ENCODE measurements around the gene PHLDA2. TPM values are rescaled to one million over a fixed set of nuclear protein-coding genes. Genes with fewer than 3 reads are reported as not detected.

The PHLDA2 gene
- total and polyA plus RNA-seq, 4 donors, result 0.60 to 49.2 (median 23.0) TPM

- no peak for TF ChIP-seq CTCF (IDR thresholded peaks at IDR 0.05; ENCODE audit: control extremely low read depth, extremely low read depth)
- 83 to 91% methylated on average over 15 of the region's 15 CpGs for WGBS, 2 donors
These were observed 13.9 kb upstream of the PHLDA2 start for GRCh38 chr11:2942872-2943710.

GRCh38 chr11:2942447-2942846 is 13.2 kb upstream of the PHLDA2 start:
- Histone ChIP-seq H3K9me3 (ENCODE audit: control insufficient read depth in 4 of 4, insufficient read depth in 3 of 4, low read length in 3 of 4) (peaks cover 2 to 10% (median 3%) of the 10 kb centered on the region in 4 donors), H3K27ac (ENCODE audit: low read depth in 1 of 2, low read length in 1 of 2) (no peak overlapping the region), H3K4me3 (no peak overlapping the region), H3K27me3 (ENCODE audit: control insufficient read depth in 3 of 3, insufficient read depth in 3 of 3, low read length in 2 of 3) (no peaks in the 10 kb centered on the region), H3K36me3 (ENCODE audit: control insufficient read depth in 4 of 4, insufficient read depth in 4 of 4, low read length in 4 of 4) (peaks cover 0 to 12% (median 5%) of the 10 kb centered on the region in 4 donors), H3K9ac (ENCODE audit: insufficient read depth in 1 of 2, low read length in 2 of 2) (no peak overlapping the region), H3K4me1 (ENCODE audit: control insufficient read depth in 5 of 5, insufficient read depth in 5 of 5, low read length in 5 of 5) (peaks cover 0 to 20% (median 7%) of the 10 kb centered on the region in 5 donors)
- 57 to 65% methylated on average over 10 to 13 of the region's 13 CpGs for WGBS, 2 donors
- ATAC-seq (ENCODE audit: insufficient read depth, low FRiP score) (no peak), DNase-seq (no peak)
- TF ChIP-seq CTCF (IDR thresholded peaks at IDR 0.05; ENCODE audit: control extremely low read depth, extremely low read depth), result no peak

More at GRCh38 chr11:2942872-2943710, 13.9 kb upstream of the PHLDA2 start:
- Histone ChIP-seq H3K9ac (ENCODE audit: insufficient read depth in 1 of 2, low read length in 2 of 2) (no peak overlapping the region), H3K4me1 (ENCODE audit: control insufficient read depth in 5 of 5, insufficient read depth in 5 of 5, low read length in 5 of 5) (peaks cover 0 to 20% (median 7%) of the 10 kb centered on the region in 5 donors), H3K36me3 (ENCODE audit: control insufficient read depth in 4 of 4, insufficient read depth in 4 of 4, low read length in 4 of 4) (peaks cover 0 to 15% (median 5%) of the 10 kb centered on the region in 4 donors), H3K27ac (ENCODE audit: low read depth in 1 of 2, low read length in 1 of 2) (no peak overlapping the region), H3K4me3 (no peak overlapping the region), H3K27me3 (ENCODE audit: control insufficient read depth in 3 of 3, insufficient read depth in 3 of 3, low read length in 2 of 3) (no peaks in the 10 kb centered on the region), H3K9me3 (ENCODE audit: control insufficient read depth in 4 of 4, insufficient read depth in 3 of 4, low read length in 3 of 4) (peaks cover 0 to 6% (median 0%) of the 10 kb centered on the region in 4 donors)
- ATAC-seq (ENCODE audit: insufficient read depth, low FRiP score) (no peak), DNase-seq (no peak)

GRCh38 chr11:2940921-2941821 is 12.0 kb upstream of the PHLDA2 start:
- no peak overlapping the region for H3K9ac ChIP-seq (ENCODE audit: insufficient read depth in 1 of 2, low read length in 2 of 2)
- peaks cover 0 to 15% (median 7%) of the 10 kb centered on the region in 5 donors for H3K4me1 ChIP-seq (ENCODE audit: control insufficient read depth in 5 of 5, insufficient read depth in 5 of 5, low read length in 5 of 5)
- H3K27me3 ChIP-seq (ENCODE audit: control insufficient read depth in 3 of 3, insufficient read depth in 3 of 3, low read length in 2 of 3), result no peaks in the 10 kb centered on the region
- DNase-seq (no peak), ATAC-seq (ENCODE audit: insufficient read depth, low FRiP score) (no peak)
- peaks cover 0 to 9% (median 4%) of the 10 kb centered on the region in 4 donors for H3K36me3 ChIP-seq (ENCODE audit: control insufficient read depth in 4 of 4, insufficient read depth in 4 of 4, low read length in 4 of 4)
- H3K27ac ChIP-seq (ENCODE audit: low read depth in 1 of 2, low read length in 1 of 2), result peak overlapping the region in 1 of 2 donors; percentile 32
- H3K9me3 ChIP-seq (ENCODE audit: control insufficient read depth in 4 of 4, insufficient read depth in 3 of 4, low read length in 3 of 4), result peaks cover 2 to 13% (median 3%) of the 10 kb centered on the region in 4 donors
- WGBS, 2 donors, result 57% methylated on average over 10 of the region's 10 CpGs
- H3K4me3 ChIP-seq, result no peak overlapping the region
- TF ChIP-seq CTCF (IDR thresholded peaks at IDR 0.05; ENCODE audit: control extremely low read depth, extremely low read depth), result no peak

Measured in lung (tissue), 12 donors.